Measurements from ENCODE around the gene IL3. TPM values are rescaled to one million over a fixed set of nuclear protein-coding genes. Genes with fewer than 3 reads are reported as not detected.

The IL3 gene
- total and polyA plus RNA-seq, 2 experiments from 2014 or later = not detected

DNA sequence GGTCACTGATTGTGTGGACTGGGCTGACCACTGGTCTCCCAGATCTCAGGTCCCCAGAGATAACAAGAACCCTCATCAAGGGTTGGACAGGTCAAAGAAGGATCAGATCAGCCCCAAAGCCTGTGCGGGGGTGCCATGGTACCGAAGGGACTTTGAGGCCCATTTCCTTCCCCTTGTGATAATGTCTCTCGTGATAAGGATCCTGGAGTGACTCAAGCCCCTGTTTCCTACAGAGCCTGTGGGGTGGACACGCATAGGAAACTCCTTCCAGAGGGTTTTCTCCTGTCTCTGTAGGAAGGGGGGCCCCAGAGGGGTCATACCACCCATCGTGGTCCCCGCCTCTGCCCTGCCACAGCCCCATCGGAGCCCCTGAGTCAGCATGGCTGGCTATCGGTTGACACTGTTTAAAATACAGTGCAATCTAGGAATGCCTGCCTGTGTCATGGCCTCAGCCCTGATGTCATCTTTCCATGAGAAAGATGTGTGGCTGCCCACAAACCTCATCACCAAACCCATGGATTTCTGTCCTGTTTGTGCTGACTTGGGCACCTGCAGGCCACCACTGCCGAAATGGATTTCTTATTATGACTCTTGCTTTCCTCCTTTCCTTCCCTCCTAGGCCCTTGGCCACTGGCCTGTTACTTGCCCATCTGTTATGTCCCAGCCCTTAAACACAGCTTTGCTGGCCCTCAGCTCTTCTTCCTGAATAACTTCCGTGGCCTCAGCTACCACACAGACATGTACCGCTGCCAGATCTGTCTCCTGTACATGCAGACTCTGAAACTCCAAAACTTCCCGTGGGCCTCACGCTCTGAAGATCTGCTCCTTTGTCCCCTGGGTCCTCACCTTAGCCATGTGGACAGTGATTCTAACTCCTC, 10.2 kb downstream of the IL3 start:
- DNase-seq = peak; percentile 57
- Histone ChIP-seq H3F3A (ENCODE audit: insufficient read depth) (no peaks in the 10 kb centered on the region), H3K9me2 (ENCODE audit: insufficient read depth) (no peaks in the 10 kb centered on the region), H3K4me1 (ENCODE audit: insufficient read depth) (peaks cover 11% of the 10 kb centered on the region; the same call in 1 of the 2 replicates), H3K27ac (no peak overlapping the region), H3K9me3 (ENCODE audit: low read depth) (no peaks in the 10 kb centered on the region), H3K4me2 (ENCODE audit: unreplicated experiment) (no peak overlapping the region), H3K36me3 (ENCODE audit: low read depth) (no peaks in the 10 kb centered on the region), H3K79me2 (ENCODE audit: insufficient read depth) (no peaks in the 10 kb centered on the region), H4K20me1 (ENCODE audit: insufficient read depth) (no peaks in the 10 kb centered on the region), H3K4me3 (no peak overlapping the region), H2AFZ (no peak overlapping the region), H3K9ac (no peak overlapping the region), H3K27me3 (replicated peaks; ENCODE audit: insufficient read depth) (no peaks in the 10 kb centered on the region)
- in situ Hi-C loops (cut with MboI) = no loop called here
- TF ChIP-seq EZH2phosphoT487 (IDR thresholded peaks at IDR 0.05; ENCODE audit: insufficient read depth, low read depth) (no peak), EZH2 (IDR thresholded peaks at IDR 0.05; ENCODE audit: insufficient read depth, poor library complexity, severe bottlenecking) (no peak)
- WGBS, 2 experiments (ENCODE audit: low coverage in 1 of 2, low lambda C conversion rate in 2 of 2, missing lambda C conversion rate in 2 of 2) = 80 to 86% methylated on average over 13 of the region's 13 CpGs

DNA sequence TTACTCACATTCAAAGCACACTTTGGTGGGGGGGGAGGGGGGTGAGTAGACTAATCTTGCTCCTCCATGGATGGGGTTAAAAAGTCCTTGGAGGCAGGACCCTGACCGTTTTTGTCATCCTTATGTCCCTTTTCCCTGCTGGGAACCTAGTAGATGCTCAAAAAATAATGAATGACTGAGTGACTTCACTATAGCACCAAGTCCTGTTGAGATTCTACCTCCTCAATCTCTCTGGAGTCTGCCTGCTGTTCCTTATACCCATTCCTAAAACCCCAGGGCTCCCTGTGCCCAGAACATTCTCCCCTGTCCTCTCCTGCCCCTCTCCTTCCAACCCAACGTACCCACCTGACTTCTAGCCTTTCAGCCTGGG, 10.9 kb downstream of the IL3 start:
- Histone ChIP-seq H3K79me2 (ENCODE audit: insufficient read depth) (no peaks in the 10 kb centered on the region), H3K9ac (no peak overlapping the region), H3K4me3 (no peak overlapping the region), H3K4me1 (ENCODE audit: insufficient read depth) (peaks cover 11% of the 10 kb centered on the region; the same call in 1 of the 2 replicates), H3K9me3 (ENCODE audit: low read depth) (no peaks in the 10 kb centered on the region), H3K36me3 (ENCODE audit: low read depth) (no peaks in the 10 kb centered on the region), H3K9me2 (ENCODE audit: insufficient read depth) (no peaks in the 10 kb centered on the region), H3K27me3 (replicated peaks; ENCODE audit: insufficient read depth) (no peaks in the 10 kb centered on the region), H3K4me2 (ENCODE audit: unreplicated experiment) (no peak overlapping the region), H4K20me1 (ENCODE audit: insufficient read depth) (no peaks in the 10 kb centered on the region), H2AFZ (no peak overlapping the region), H3F3A (ENCODE audit: insufficient read depth) (no peaks in the 10 kb centered on the region), H3K27ac (no peak overlapping the region)
- in situ Hi-C loops (cut with MboI) = no loop called here
- no peak for TF ChIP-seq EZH2phosphoT487 (IDR thresholded peaks at IDR 0.05; ENCODE audit: insufficient read depth, low read depth)
- TF ChIP-seq EZH2 (IDR thresholded peaks at IDR 0.05; ENCODE audit: insufficient read depth, poor library complexity, severe bottlenecking) = no peak
- 68 to 82% methylated on average over 2 of the region's 2 CpGs for WGBS, 2 experiments (ENCODE audit: low coverage in 1 of 2, low lambda C conversion rate in 2 of 2, missing lambda C conversion rate in 2 of 2)
- DNase-seq = no peak

DNA sequence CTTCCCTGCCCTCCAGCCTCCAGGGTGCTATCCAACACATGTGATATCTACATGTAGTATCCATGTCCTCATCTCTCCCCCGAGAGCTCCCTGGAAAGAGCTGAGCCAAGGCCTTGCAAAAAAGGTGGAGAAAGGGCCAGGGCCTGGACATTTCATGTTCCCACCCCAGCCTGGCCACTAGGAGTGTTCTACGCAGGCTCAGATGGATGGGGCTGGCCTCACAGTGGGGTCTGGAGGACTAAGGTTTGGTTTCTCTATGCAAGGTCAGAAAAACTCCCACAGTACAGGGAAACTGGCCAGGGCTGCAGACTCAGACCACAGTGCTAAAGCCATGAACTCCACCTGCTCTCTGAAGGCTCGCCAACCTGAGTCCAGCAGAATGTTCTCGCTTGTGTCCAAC, 11.6 kb downstream of the IL3 start:
- H3K9me3 ChIP-seq (ENCODE audit: low read depth) = no peaks in the 10 kb centered on the region
- no peaks in the 10 kb centered on the region for H4K20me1 ChIP-seq (ENCODE audit: insufficient read depth)
- in situ Hi-C loops (cut with MboI) = no loop called here
- H2AFZ ChIP-seq = no peak overlapping the region
- WGBS, 2 experiments (ENCODE audit: low coverage in 1 of 2, low lambda C conversion rate in 2 of 2, missing lambda C conversion rate in 2 of 2) = 96 to 100% methylated on average over 4 of the region's 4 CpGs
- H3K4me3 ChIP-seq = no peak overlapping the region
- H3K27me3 ChIP-seq (replicated peaks; ENCODE audit: insufficient read depth) = no peaks in the 10 kb centered on the region
- peaks cover 11% of the 10 kb centered on the region; the same call in 1 of the 2 replicates for H3K4me1 ChIP-seq (ENCODE audit: insufficient read depth)
- no peaks in the 10 kb centered on the region for H3K36me3 ChIP-seq (ENCODE audit: low read depth)
- no peaks in the 10 kb centered on the region for H3F3A ChIP-seq (ENCODE audit: insufficient read depth)
- no peak overlapping the region for H3K9ac ChIP-seq
- H3K9me2 ChIP-seq (ENCODE audit: insufficient read depth) = no peaks in the 10 kb centered on the region
- H3K79me2 ChIP-seq (ENCODE audit: insufficient read depth) = no peaks in the 10 kb centered on the region
- H3K27ac ChIP-seq = no peak overlapping the region
- TF ChIP-seq EZH2 (IDR thresholded peaks at IDR 0.05; ENCODE audit: insufficient read depth, poor library complexity, severe bottlenecking) (no peak), EZH2phosphoT487 (IDR thresholded peaks at IDR 0.05; ENCODE audit: insufficient read depth, low read depth) (no peak)
- no peak overlapping the region for H3K4me2 ChIP-seq (ENCODE audit: unreplicated experiment)
- DNase-seq = no peak

DNA sequence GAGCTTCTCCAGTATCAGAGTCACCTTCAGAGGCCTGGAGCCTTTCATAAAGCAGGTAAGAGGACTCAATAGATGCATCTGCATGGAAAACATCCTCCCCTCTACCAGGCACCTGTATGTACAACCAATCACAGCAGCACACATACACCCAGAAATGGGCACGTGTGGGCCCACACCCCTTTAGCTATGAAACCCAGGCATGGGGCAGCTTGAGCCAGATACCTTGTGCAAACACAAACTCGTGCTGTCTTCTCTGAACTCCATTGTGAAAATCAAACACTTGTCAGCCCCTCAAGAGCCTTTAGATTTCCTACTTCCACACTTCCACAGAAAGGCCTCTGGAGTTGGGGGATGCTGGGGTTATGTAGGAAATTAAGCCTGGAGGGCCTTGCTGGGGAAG, 12.1 kb downstream of the IL3 start:
- in situ Hi-C loops (cut with MboI) = no loop called here
- 95 to 100% methylated on average over 2 of the region's 2 CpGs for WGBS, 2 experiments (ENCODE audit: low coverage in 1 of 2, low lambda C conversion rate in 2 of 2, missing lambda C conversion rate in 2 of 2)
- no peak for TF ChIP-seq EZH2phosphoT487 (IDR thresholded peaks at IDR 0.05; ENCODE audit: insufficient read depth, low read depth)
- no peak for TF ChIP-seq EZH2 (IDR thresholded peaks at IDR 0.05; ENCODE audit: insufficient read depth, poor library complexity, severe bottlenecking)

More for the DNA sequence above, 12.1 kb downstream of the IL3 start:
- no peak for DNase-seq
- H3K9ac ChIP-seq = no peak overlapping the region
- H3K4me1 ChIP-seq (ENCODE audit: insufficient read depth) = peaks cover 11% of the 10 kb centered on the region; the same call in 1 of the 2 replicates
- H3K79me2 ChIP-seq (ENCODE audit: insufficient read depth) = no peaks in the 10 kb centered on the region
- H3K4me2 ChIP-seq (ENCODE audit: unreplicated experiment) = no peak overlapping the region
- no peak overlapping the region for H2AFZ ChIP-seq
- H3F3A ChIP-seq (ENCODE audit: insufficient read depth) = no peaks in the 10 kb centered on the region
- H3K27me3 ChIP-seq (replicated peaks; ENCODE audit: insufficient read depth) = no peaks in the 10 kb centered on the region
- H3K9me2 ChIP-seq (ENCODE audit: insufficient read depth) = no peaks in the 10 kb centered on the region
- no peaks in the 10 kb centered on the region for H3K36me3 ChIP-seq (ENCODE audit: low read depth)
- H3K27ac ChIP-seq = no peak overlapping the region
- no peak overlapping the region for H3K4me3 ChIP-seq
- H3K9me3 ChIP-seq (ENCODE audit: low read depth) = no peaks in the 10 kb centered on the region
- H4K20me1 ChIP-seq (ENCODE audit: insufficient read depth) = no peaks in the 10 kb centered on the region
